ENCODE measurements around the gene SLC25A6. TPM values are rescaled to one million over a fixed set of nuclear protein-coding genes. Genes with fewer than 3 reads are reported as not detected.

The SLC25A6 gene
- total and polyA plus RNA-seq, 2 of the 13 experiments (the other 11 are each of a cell fraction or from before 2014, with no cell fraction given), result 138 to 581 TPM

DNA sequence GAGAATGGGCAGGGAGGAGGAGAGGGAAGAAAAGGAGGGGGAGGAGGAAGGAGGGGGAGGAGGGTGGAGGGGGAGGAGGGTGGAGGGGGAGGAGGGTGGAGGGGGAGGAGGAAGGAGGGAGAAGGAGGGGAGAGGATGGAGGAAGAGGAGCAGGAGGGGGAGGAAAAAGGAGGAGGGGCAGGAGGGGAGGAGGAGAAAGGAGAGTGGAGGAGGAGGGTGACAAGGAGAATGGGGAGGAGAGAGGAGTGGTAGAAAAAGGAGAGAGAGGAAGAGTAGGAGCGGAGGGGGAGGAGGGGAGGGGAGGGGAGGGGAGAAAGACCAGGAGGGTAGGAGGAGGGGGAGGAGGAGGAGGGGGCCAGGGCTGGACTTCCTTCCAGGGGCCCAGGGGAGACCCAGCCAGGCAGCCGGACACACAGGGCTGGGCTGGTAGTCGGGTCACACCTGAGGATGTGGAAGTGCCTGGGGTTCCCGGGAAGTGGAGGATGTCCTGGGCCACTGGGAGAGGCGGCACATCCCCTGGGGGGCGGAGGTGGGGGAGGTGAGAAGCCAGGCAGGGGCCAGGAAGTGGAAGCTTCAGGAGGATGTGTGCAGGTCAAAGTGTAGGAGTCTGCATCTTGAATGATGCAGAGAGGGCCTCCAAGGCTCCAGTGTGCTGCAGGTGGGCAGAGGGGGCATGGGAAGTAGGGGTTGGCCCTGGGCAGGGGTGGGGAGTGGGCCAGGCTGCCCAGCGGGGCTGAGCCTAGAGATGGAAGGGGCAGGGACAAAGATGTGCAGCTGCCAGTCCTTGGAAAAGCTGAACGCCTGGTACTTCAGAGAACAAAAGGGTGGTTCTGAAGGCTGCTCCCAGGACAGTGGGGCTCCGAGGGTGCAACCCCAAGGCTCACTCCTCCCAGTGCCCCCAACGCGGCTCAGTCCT is 36.5 kb downstream of the SLC25A6 start:
- ATAC-seq, result peak; percentile 51
- ChIA-PET CTCF (ENCODE audit: low intra/inter-chr PET ratio, low total read pairs) (no interaction called here), POLR2A (no interaction called here)
- Histone ChIP-seq H3K4me1 (ENCODE audit: insufficient read depth, low read length) (no peaks in the 10 kb centered on the region), H3K9ac (ENCODE audit: insufficient read depth, low read depth, low read length) (no peak overlapping the region), H3K4me2 (ENCODE audit: low read depth, low read length) (no peak overlapping the region), H3K27me3 (ENCODE audit: control insufficient read depth in 1 of 2, insufficient read depth in 2 of 2, low read length in 2 of 2) (no peaks in the 10 kb centered on the region), H3K9me3 (ENCODE audit: low read length) (peaks cover 9% of the 10 kb centered on the region; the same call in 1 of the 2 replicates), H2AFZ (ENCODE audit: low read length) (no peak overlapping the region), H3K79me2 (ENCODE audit: insufficient read depth, low read length) (no peaks in the 10 kb centered on the region), H3K4me3 (replicated peaks in 1 of 3; ENCODE audit: insufficient read depth in 1 of 3, low read depth in 2 of 3, low read length in 3 of 3) (no peak overlapping the region), H4K20me1 (ENCODE audit: insufficient read depth, low read length) (no peaks in the 10 kb centered on the region), H3K27ac (ENCODE audit: extremely low read length, insufficient read depth, low read length) (no peak overlapping the region), H3K36me3 (replicated peaks in 1 of 2; ENCODE audit: control insufficient read depth in 1 of 2, insufficient read depth in 2 of 2, low read length in 2 of 2) (no peaks in the 10 kb centered on the region)
- intact Hi-C loops (cut with micrococcal nuclease; ENCODE audit: unreplicated experiment), result no loop called here
- no peak for TF ChIP-seq ATM (IDR thresholded peaks at IDR 0.05; ENCODE audit: borderline replicate concordance)
- TF ChIP-seq HNRNPK (IDR thresholded peaks at IDR 0.05; ENCODE audit: low read depth, low read length, poor library complexity, severe bottlenecking), result peak; percentile 46
- no peak for TF ChIP-seq FOXP1 (IDR thresholded peaks at IDR 0.05)
- TF ChIP-seq FOXP1 (CRISPR knock-in tag; IDR thresholded peaks at IDR 0.05), result no peak
- TF ChIP-seq KDM5B (CRISPR knock-in tag; IDR thresholded peaks at IDR 0.05; ENCODE audit: borderline replicate concordance), result no peak
- BruUV-seq (replicated peaks), result no TSS peak
- in situ Hi-C loops (cut with HindIII; ENCODE audit: extremely low pct_ligation_motif_present, low pct_unique_long_range_greater_than_20kb), result no loop called here
- no peak for FAIRE-seq
- DNase-seq (ENCODE audit: low spot score), result no peak
- 9% methylated on average over 11 of the region's 11 CpGs for WGBS (ENCODE audit: low lambda C conversion rate)

DNA sequence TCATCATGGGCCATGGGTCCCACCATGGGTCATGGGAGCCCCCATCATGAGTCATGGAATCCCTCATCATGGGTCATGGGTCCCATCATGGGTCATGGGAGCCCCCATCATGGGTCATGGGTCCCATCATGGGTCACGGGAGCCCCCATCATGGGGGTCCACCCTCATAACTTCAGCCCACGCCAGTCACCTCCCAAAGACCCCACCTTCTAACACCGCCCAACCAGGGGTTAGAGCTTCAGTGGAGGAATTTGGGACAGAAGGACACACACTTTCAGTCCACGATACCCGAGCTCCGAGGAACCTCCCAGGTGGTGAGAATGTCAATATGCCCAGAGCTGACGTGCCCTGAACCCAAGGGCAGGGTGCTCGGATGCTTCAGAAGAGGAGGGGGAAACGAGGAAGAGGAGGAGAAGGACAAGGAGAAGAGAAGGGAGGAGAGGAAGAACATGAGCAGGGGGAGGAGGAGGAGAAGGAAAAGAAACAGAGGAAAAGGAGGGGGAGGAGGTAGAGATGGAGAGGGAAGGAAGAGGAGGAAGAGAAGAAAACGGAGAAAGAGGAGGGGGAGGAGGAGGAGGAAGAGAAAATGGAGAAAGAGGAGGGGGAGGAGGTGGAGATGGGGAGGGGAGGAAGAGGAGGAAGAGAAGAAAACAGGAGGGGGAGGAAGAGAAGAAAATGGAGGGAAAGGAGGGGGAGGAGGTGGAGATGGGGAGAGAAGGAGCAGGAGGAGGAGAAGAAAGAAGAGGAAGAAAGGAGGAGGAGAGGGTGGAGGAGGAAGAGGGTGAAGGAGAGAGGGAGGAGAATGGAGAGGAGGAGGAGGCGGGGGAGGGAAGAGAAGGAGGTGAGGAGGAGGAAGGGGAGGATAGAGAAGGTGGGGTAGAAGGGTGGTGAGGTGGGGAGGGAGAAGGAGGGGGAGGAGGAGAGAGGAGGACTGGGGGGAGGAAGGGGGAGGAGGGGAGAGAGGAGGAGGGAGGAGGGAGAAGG is 37.6 kb downstream of the SLC25A6 start:
- Histone ChIP-seq H3K27ac (ENCODE audit: extremely low read length, insufficient read depth, low read length) (no peak overlapping the region), H4K20me1 (ENCODE audit: insufficient read depth, low read length) (no peaks in the 10 kb centered on the region), H3K27me3 (ENCODE audit: control insufficient read depth in 1 of 2, insufficient read depth in 2 of 2, low read length in 2 of 2) (no peaks in the 10 kb centered on the region), H3K4me2 (ENCODE audit: low read depth, low read length) (no peak overlapping the region), H3K9me3 (ENCODE audit: low read length) (peaks cover 9% of the 10 kb centered on the region; the same call in 1 of the 2 replicates), H3K79me2 (ENCODE audit: insufficient read depth, low read length) (no peaks in the 10 kb centered on the region), H3K36me3 (replicated peaks in 1 of 2; ENCODE audit: control insufficient read depth in 1 of 2, insufficient read depth in 2 of 2, low read length in 2 of 2) (no peaks in the 10 kb centered on the region), H3K9ac (ENCODE audit: insufficient read depth, low read depth, low read length) (no peak overlapping the region), H3K4me1 (ENCODE audit: insufficient read depth, low read length) (no peaks in the 10 kb centered on the region), H3K4me3 (replicated peaks in 1 of 3; ENCODE audit: insufficient read depth in 1 of 3, low read depth in 2 of 3, low read length in 3 of 3) (no peak overlapping the region), H2AFZ (ENCODE audit: low read length) (no peak overlapping the region)
- no peak for ATAC-seq
- in situ Hi-C loops (cut with HindIII; ENCODE audit: extremely low pct_ligation_motif_present, low pct_unique_long_range_greater_than_20kb) (no loop called here), intact Hi-C loops (cut with micrococcal nuclease; ENCODE audit: unreplicated experiment) (no loop called here)
- no TSS peak for BruUV-seq (replicated peaks)
- DNase-seq (ENCODE audit: low spot score), result no peak
- FAIRE-seq, result no peak
- peak; percentile 45 for TF ChIP-seq CREB1 (IDR thresholded peaks at IDR 0.05)
- no peak for TF ChIP-seq CREB1 (CRISPR knock-in tag; IDR thresholded peaks at IDR 0.05)
- no peak for TF ChIP-seq ZNF616 (CRISPR knock-in tag; IDR thresholded peaks at IDR 0.05; ENCODE audit: low read depth)
- ChIA-PET CTCF (ENCODE audit: low intra/inter-chr PET ratio, low total read pairs) (no interaction called here), POLR2A (no interaction called here)
- 15% methylated on average over 9 of the region's 11 CpGs for WGBS (ENCODE audit: low lambda C conversion rate)
